HEK293 (cell line): ENCODE measurements around the gene MAIP1.

Source experiments
- CTCF ChIA-PET: fragments of 350-600 bp; formaldehyde crosslinking; extraction: SDS; loops from one replicate; lab custom pipeline; 2021; ENCODE audit warnings: antibody characterized with exemption; lab: Yijun Ruan, JAX
- POLR2A ChIA-PET: fragments of 300-600 bp; formaldehyde crosslinking; extraction: SDS; loops from one replicate; lab custom pipeline; 2020; ENCODE audit warnings: antibody characterized with exemption, inconsistent platforms; lab: Yijun Ruan, JAX
- H3K27ac ChIP-seq: fragments of 200-500 bp; sonication (Bioruptor generic); 2 replicates; pipeline ENCODE4 v1.5.1; 2014; ENCODE audit warnings: low read depth, low read length, control low read depth, inconsistent platforms; ENCODE audit errors: extremely low read depth
- H3K36me3 ChIP-seq, 2 experiments: fragments of 200-500 bp in 1 of 2; sonication (Bioruptor generic) in 1 of 2; 1 replicate in 1 of 2; 2 replicates in 1 of 2; pipeline ENCODE4 v1.5.1; 2014 to 2017; ENCODE audit warnings: inconsistent platforms in 2 of 2, low read length in 2 of 2; ENCODE audit not compliant: control insufficient read depth in 2 of 2, insufficient read depth in 1 of 2
- H3K4me1 ChIP-seq: fragments of 200-500 bp; sonication (Bioruptor generic); 2 replicates; pipeline ENCODE4 v1.5.1; 2014; ENCODE audit warnings: mild to moderate bottlenecking, low read length, inconsistent platforms; ENCODE audit not compliant: control insufficient read depth, insufficient read depth
- H3K4me3 ChIP-seq: 2 replicates; pipeline ENCODE4 v1.5.1; 2011; ENCODE audit warnings: low read depth, mild to moderate bottlenecking, control low read depth, low read length, moderate library complexity
- H3K9me3 ChIP-seq: fragments of 200-500 bp; sonication (Bioruptor generic); 2 replicates; pipeline ENCODE4 v1.5.1; 2014; ENCODE audit warnings: low read depth, low read length, inconsistent platforms; ENCODE audit not compliant: control insufficient read depth, insufficient read depth
- BCL11B ChIP-seq: fragments of 450-650 bp; formaldehyde crosslinking; IDR thresholded peaks from 2 replicates; pipeline ENCODE4 v1.5.1; 2016; ENCODE audit warnings: low read depth, missing biosample characterization, missing genetic modification characterization
- EGR2 ChIP-seq: fragments of 450-650 bp; formaldehyde crosslinking; IDR thresholded peaks from 2 replicates; pipeline ENCODE4 v1.5.1; 2016; ENCODE audit warnings: low read depth, missing biosample characterization, missing genetic modification characterization
- GLIS1 ChIP-seq: fragments of 450-650 bp; formaldehyde crosslinking; IDR thresholded peaks from 2 replicates; pipeline ENCODE4 v1.5.1; 2016; ENCODE audit warnings: missing biosample characterization, missing genetic modification characterization
- HOXC10 ChIP-seq: sonication (generic); formaldehyde crosslinking; IDR thresholded peaks from 2 replicates; pipeline ENCODE4 v1.8.1; 2023; ENCODE audit warnings: mild to moderate bottlenecking, missing genetic modification reagents
- KLF17 ChIP-seq: fragments of 450-650 bp; formaldehyde crosslinking; IDR thresholded peaks from 2 replicates; pipeline ENCODE4 v1.5.1; 2016; ENCODE audit warnings: missing biosample characterization, missing genetic modification characterization
- KLF7 ChIP-seq: fragments of 450-650 bp; formaldehyde crosslinking; IDR thresholded peaks from 2 replicates; pipeline ENCODE4 v1.5.1; 2016; ENCODE audit warnings: missing biosample characterization, missing genetic modification characterization, borderline replicate concordance
- SCRT1 ChIP-seq: fragments of 450-650 bp; formaldehyde crosslinking; IDR thresholded peaks from 2 replicates; pipeline ENCODE4 v1.5.1; 2016; ENCODE audit warnings: missing biosample characterization, missing genetic modification characterization, borderline replicate concordance
- TCF7L2 ChIP-seq: IDR thresholded peaks from 2 replicates; pipeline ENCODE4 v1.6.1; 2011; ENCODE audit warnings: low read depth, mild to moderate bottlenecking, inconsistent platforms, low read length, moderate library complexity, borderline replicate concordance
- TRIM28 ChIP-seq: IDR thresholded peaks from 2 replicates; pipeline ENCODE4 v1.6.1; 2011; ENCODE audit warnings: low read length, control low read depth, borderline replicate concordance
- ZEB2 ChIP-seq: fragments of 450-650 bp; formaldehyde crosslinking; IDR thresholded peaks from 2 replicates; pipeline ENCODE4 v1.5.1; 2016; ENCODE audit warnings: missing biosample characterization, missing genetic modification characterization
- ZNF140 ChIP-seq: fragments of 450-650 bp; formaldehyde crosslinking; IDR thresholded peaks from 2 replicates; pipeline ENCODE4 v1.5.1; 2016; ENCODE audit warnings: missing biosample characterization, missing genetic modification characterization
- ZNF155 ChIP-seq: fragments of 450-650 bp; formaldehyde crosslinking; IDR thresholded peaks from 2 replicates; pipeline ENCODE4 v1.5.1; 2016; ENCODE audit warnings: missing biosample characterization, missing genetic modification characterization
- ZNF221 ChIP-seq: fragments of 450-650 bp; formaldehyde crosslinking; IDR thresholded peaks from 2 replicates; pipeline ENCODE4 v1.5.1; 2017; ENCODE audit warnings: missing biosample characterization, missing genetic modification characterization, borderline replicate concordance
- ZNF311 ChIP-seq: fragments of 450-650 bp; formaldehyde crosslinking; IDR thresholded peaks from 2 replicates; pipeline ENCODE4 v1.5.1; 2017; ENCODE audit warnings: missing biosample characterization, missing genetic modification characterization, borderline replicate concordance
- ZNF48 ChIP-seq: fragments of 450-650 bp; formaldehyde crosslinking; IDR thresholded peaks from 2 replicates; pipeline ENCODE4 v1.5.1; 2016; ENCODE audit warnings: missing biosample characterization, missing genetic modification characterization
- ZNF510 ChIP-seq: fragments of 450-650 bp; formaldehyde crosslinking; IDR thresholded peaks from 2 replicates; pipeline ENCODE4 v1.5.1; 2018; ENCODE audit warnings: mild to moderate bottlenecking, missing genetic modification characterization, missing biosample characterization; ENCODE audit not compliant: insufficient replicate concordance
- ZNF585B ChIP-seq: fragments of 450-650 bp; formaldehyde crosslinking; IDR thresholded peaks from 2 replicates; pipeline ENCODE4 v1.5.1; 2016; ENCODE audit warnings: missing biosample characterization, missing genetic modification characterization
- ZNF623 ChIP-seq: fragments of 450-650 bp; formaldehyde crosslinking; IDR thresholded peaks from 2 replicates; pipeline ENCODE4 v1.5.1; 2016; ENCODE audit warnings: missing biosample characterization, missing genetic modification characterization
- ZNF629 ChIP-seq: fragments of 450-650 bp; formaldehyde crosslinking; IDR thresholded peaks from 2 replicates; pipeline ENCODE4 v1.5.1; 2017; ENCODE audit warnings: missing biosample characterization, missing genetic modification characterization
- ZNF660 ChIP-seq: fragments of 450-650 bp; IDR thresholded peaks from 2 replicates; pipeline ENCODE4 v1.5.1; 2018; ENCODE audit warnings: missing biosample characterization, mild to moderate bottlenecking, missing genetic modification characterization
- ZNF664 ChIP-seq: fragments of 450-650 bp; formaldehyde crosslinking; IDR thresholded peaks from 2 replicates; pipeline ENCODE4 v1.5.1; 2016; ENCODE audit warnings: missing biosample characterization, missing genetic modification characterization
- ZNF837 ChIP-seq: fragments of 450-650 bp; formaldehyde crosslinking; IDR thresholded peaks from 2 replicates; pipeline ENCODE4 v1.5.1; 2016; ENCODE audit warnings: missing biosample characterization, missing genetic modification characterization
- ZXDB ChIP-seq: fragments of 450-650 bp; formaldehyde crosslinking; IDR thresholded peaks from 2 replicates; pipeline ENCODE4 v1.5.1; 2016; ENCODE audit warnings: missing biosample characterization, missing genetic modification characterization

The MAIP1 gene

DNA sequence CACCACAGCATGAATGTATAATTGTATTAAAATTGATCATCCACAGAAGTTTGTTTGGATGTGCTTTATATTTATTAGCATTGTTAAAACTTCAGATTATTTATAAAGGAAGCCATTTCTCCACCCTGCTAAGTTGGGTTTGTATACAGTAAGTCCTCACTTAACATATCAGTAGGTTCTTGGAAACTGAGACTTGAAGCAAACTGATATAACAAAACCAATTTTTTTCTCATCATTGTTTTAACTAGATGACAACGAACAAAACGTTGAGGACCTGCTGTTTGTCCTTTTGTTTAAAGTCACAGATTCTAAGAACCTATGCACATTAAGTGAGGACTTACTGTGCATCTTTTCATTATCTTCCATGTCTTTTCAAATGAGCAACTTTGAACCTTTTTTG, 27.2 kb upstream of the MAIP1 start:
- Histone ChIP-seq H3K9me3 (no peaks in the 10 kb centered on the region), H3K4me1 (no peaks in the 10 kb centered on the region), H3K36me3 (peaks cover 42 to 61% of the 10 kb centered on the region in 2 experiments), H3K27ac (no peak overlapping the region), H3K4me3 (no peak overlapping the region)
- ChIA-PET POLR2A (no interaction called here), CTCF (no interaction called here)
- TF ChIP-seq ZXDB (tag by site-specific recombination) = no peak
- no peak for TF ChIP-seq ZNF48 (tag by site-specific recombination)
- peak; percentile 50 for TF ChIP-seq ZNF664 (tag by site-specific recombination)
- TF ChIP-seq GLIS1 (tag by site-specific recombination) = no peak
- TF ChIP-seq ZNF221 = no peak
- TF ChIP-seq HOXC10 (CRISPR knock-in tag) = no peak
- TF ChIP-seq ZNF140 (tag by site-specific recombination) = no peak

- H3K4me1 ChIP-seq = no peaks in the 10 kb centered on the region
- POLR2A ChIA-PET = no interaction called here
- H3K9me3 ChIP-seq = no peaks in the 10 kb centered on the region
- TF ChIP-seq BCL11B (no peak), ZNF629 (tag by site-specific recombination) (no peak), ZNF510 (no peak), ZEB2 (tag by site-specific recombination) (no peak), ZNF623 (no peak), KLF17 (tag by site-specific recombination) (no peak), TRIM28 (no peak), ZNF660 (tag by site-specific recombination) (no peak), EGR2 (tag by site-specific recombination) (no peak), KLF7 (tag by site-specific recombination) (no peak)
- no peak overlapping the region for H3K4me3 ChIP-seq
- H3K27ac ChIP-seq = no peak overlapping the region
- H3K36me3 ChIP-seq = peaks cover 42 to 61% of the 10 kb centered on the region in 2 experiments
- CTCF ChIA-PET = interaction anchor here (1.1 kb wide), 1 partner anchor 12 kb away, joined by 4 read pairs; no protein-coding TSS in a partner anchor
These were observed 26.8 kb upstream of the MAIP1 start for GRCh38 chr2:199928626-199929025.

DNA sequence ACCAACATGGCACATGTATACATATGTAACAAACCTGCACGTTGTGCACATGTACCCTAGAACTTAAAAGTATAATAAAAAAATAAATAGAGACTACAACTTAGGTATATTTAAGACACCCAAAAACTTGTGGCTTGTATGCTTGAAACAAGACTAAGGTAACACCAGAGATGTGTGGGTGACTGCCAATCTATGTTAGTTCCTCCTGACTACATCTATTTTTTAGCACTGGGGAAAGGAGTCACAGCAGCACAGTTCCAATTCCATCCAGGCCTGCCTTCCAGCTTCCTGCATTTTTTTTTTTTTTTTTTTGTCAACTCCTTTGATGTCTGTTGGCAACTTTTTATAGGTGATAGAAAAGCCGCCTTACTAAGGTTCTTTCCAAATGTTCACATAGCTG, 26.1 kb upstream of the MAIP1 start:
- Histone ChIP-seq H3K27ac (no peak overlapping the region), H3K9me3 (no peaks in the 10 kb centered on the region), H3K36me3 (peaks cover 42 to 61% of the 10 kb centered on the region in 2 experiments), H3K4me3 (no peak overlapping the region), H3K4me1 (no peaks in the 10 kb centered on the region)
- ChIA-PET CTCF (interaction anchor here (0.6 to 1.1 kb wide), 3 partner anchors 11 to 193 kb away, joined by 3 to 4 read pairs (median 4); no protein-coding TSS in a partner anchor), POLR2A (interaction anchor here (0.6 to 0.9 kb wide), 2 partner anchors 172 to 478 kb away, joined by 4 to 6 read pairs; no protein-coding TSS in a partner anchor)
- no peak for TF ChIP-seq SCRT1 (tag by site-specific recombination)
- TF ChIP-seq ZNF837 (tag by site-specific recombination) = no peak
- no peak for TF ChIP-seq ZNF311
- no peak for TF ChIP-seq ZNF155
- TF ChIP-seq TCF7L2 = no peak
- no peak for TF ChIP-seq ZNF585B (tag by site-specific recombination)
- no peak for TF ChIP-seq ZNF48 (tag by site-specific recombination)
- TF ChIP-seq TRIM28 = no peak
